ENCODE measurements around the gene CRYGS.
"Not testable (repeated sequence)": the region's sequence is repeated elsewhere in the genome, so short reads cannot be mapped to it uniquely, and the experiment has no call there.

CRYGS gene

GRCh38 chr3:186515125-186515524, 29.1 kb downstream of the CRYGS start:
- DNase-seq = no peak

GRCh38 chr3:186514296-186515002, 29.7 kb downstream of the CRYGS start:
- peak; percentile 13 for DNase-seq

- no peak for DNase-seq
Observed at GRCh38 chr3:186513386-186513785, 30.8 kb downstream of the CRYGS start.

GRCh38 chr3:186512570-186513302, 31.4 kb downstream of the CRYGS start:
- no peak for DNase-seq

- no peak for DNase-seq
Observed at GRCh38 chr3:186511702-186512101, 32.5 kb downstream of the CRYGS start.

- no peak for DNase-seq
Observed at GRCh38 chr3:186511245-186511644, 32.9 kb downstream of the CRYGS start.

- no peak for DNase-seq
Observed at GRCh38 chr3:186510374-186511079, 33.7 kb downstream of the CRYGS start.

- DNase-seq = no peak
Observed at GRCh38 chr3:186509423-186509822, 34.8 kb downstream of the CRYGS start.

- DNase-seq = no peak
Observed at GRCh38 chr3:186506857-186507256, 37.3 kb downstream of the CRYGS start.

GRCh38 chr3:186506191-186506739, 37.9 kb downstream of the CRYGS start:
- no peak for DNase-seq

- no peak for DNase-seq
Observed at GRCh38 chr3:186502966-186503712, 41.0 kb downstream of the CRYGS start.

GRCh38 chr3:186502138-186502948, 41.8 kb downstream of the CRYGS start:
- no peak for DNase-seq

GRCh38 chr3:186499949-186500348, 44.2 kb downstream of the CRYGS start:
- DNase-seq = peak; percentile 18

- not testable (repeated sequence) for DNase-seq
Observed at GRCh38 chr3:186498022-186498421, 46.2 kb downstream of the CRYGS start.

GRCh38 chr3:186497608-186498007, 46.6 kb downstream of the CRYGS start:
- DNase-seq = no peak

- no peak for DNase-seq
Observed at GRCh38 chr3:186496635-186497034, 47.5 kb downstream of the CRYGS start.

- DNase-seq = no peak
Observed at GRCh38 chr3:186496016-186496415, 48.2 kb downstream of the CRYGS start.

- DNase-seq = no peak
Observed at GRCh38 chr3:186493525-186494255, 50.5 kb downstream of the CRYGS start.

- DNase-seq = no peak
Observed at GRCh38 chr3:186492385-186492984, 51.7 kb downstream of the CRYGS start.

- DNase-seq = no peak
Observed at GRCh38 chr3:186489507-186489906, 54.7 kb downstream of the CRYGS start.
